ENCODE measurements around the gene KCNH4.

DNA sequence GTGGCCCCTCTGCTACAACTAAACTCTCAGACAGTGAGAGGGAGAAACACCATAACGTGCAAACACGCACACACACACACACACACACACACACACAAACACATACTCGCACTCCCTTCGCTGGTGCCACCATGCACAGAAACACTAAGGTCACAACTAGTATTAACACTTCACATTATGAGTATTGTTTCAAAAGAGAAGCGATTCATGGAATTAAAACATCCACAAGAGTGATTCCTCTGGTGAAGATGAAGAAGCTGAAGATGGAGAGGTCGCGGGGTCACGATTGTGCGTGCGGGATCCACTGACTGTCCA, 20.5 kb upstream of the KCNH4 start:
- no peak for TF ChIP-seq TAF1 (IDR thresholded peaks at IDR 0.05; ENCODE audit: low read depth, low read length)
- no peak for TF ChIP-seq POLR2AphosphoS5 (IDR thresholded peaks at IDR 0.05; ENCODE audit: low read depth, low read length)
- TF ChIP-seq POLR2A (IDR thresholded peaks at IDR 0.05; ENCODE audit: low read depth, low read length), result no peak
- no peak for TF ChIP-seq SPI1 (IDR thresholded peaks at IDR 0.05; ENCODE audit: low read depth, low read length)

All from GM12891 (cell line).